Measurements from ENCODE around the gene SYT17. TPM values are rescaled to one million over a fixed set of nuclear protein-coding genes. Genes with fewer than 3 reads are reported as not detected.

SYT17 gene
- total RNA-seq, 5 donors from 2014 or later (not counting 1 experiment from before 2014, with no cell fraction given): 0.23 to 1.4 (median 0.38) TPM; not detected in 2

- Mint-ChIP-seq H3K36me3 (no peaks in the 10 kb centered on the region), H3K4me1 (no peaks in the 10 kb centered on the region), H3K27me3 (no peaks in the 10 kb centered on the region), H3K9me3 (peaks cover 0 to 4% (median 0%) of the 10 kb centered on the region in 3 donors), H3K27ac (no peak overlapping the region), H3K4me3 (no peak overlapping the region)
- no peaks in the 10 kb centered on the region for H3K9me3 ChIP-seq
- ATAC-seq (replicated peaks in 1 of 4): no peak
- ChIA-PET POLR2A (no interaction called here), CTCF (no interaction called here)
- H3K4me3 ChIP-seq (ENCODE audit: control insufficient read depth in 1 of 2, extremely low read depth in 1 of 2, low read length in 1 of 2): no peak overlapping the region
- no peaks in the 10 kb centered on the region for H3K36me3 ChIP-seq (ENCODE audit: control insufficient read depth in 2 of 2, extremely low read depth in 1 of 2, insufficient read depth in 1 of 2, low read length in 1 of 2)
- no peak for DNase-seq
- H3K27me3 ChIP-seq (replicated peaks in 1 of 2; ENCODE audit: control insufficient read depth in 2 of 2, extremely low read depth in 1 of 2, insufficient read depth in 2 of 2, low read length in 1 of 2): peaks cover 0 to 4% of the 10 kb centered on the region in 2 experiments
- H3K4me1 ChIP-seq (ENCODE audit: control insufficient read depth in 1 of 2, extremely low read depth in 1 of 2, insufficient read depth in 2 of 2, low read length in 2 of 2): no peaks in the 10 kb centered on the region
- H3K27ac ChIP-seq (ENCODE audit: low read length): no peak overlapping the region
- WGBS (ENCODE audit: insufficient coverage): 75% methylated on average over 7 of the region's 8 CpGs
Measured at GRCh38 chr16:19307587-19308241, 139.7 kb downstream of the SYT17 start.

GRCh38 chr16:19308392-19308791, 140.4 kb downstream of the SYT17 start:
- ChIA-PET POLR2A (no interaction called here), CTCF (no interaction called here)
- DNase-seq (no peak), ATAC-seq (replicated peaks in 1 of 4) (no peak)
- Histone ChIP-seq H3K9me3 (no peaks in the 10 kb centered on the region), H3K36me3 (ENCODE audit: control insufficient read depth in 2 of 2, extremely low read depth in 1 of 2, insufficient read depth in 1 of 2, low read length in 1 of 2) (no peaks in the 10 kb centered on the region), H3K27ac (ENCODE audit: low read length) (no peak overlapping the region), H3K27me3 (replicated peaks in 1 of 2; ENCODE audit: control insufficient read depth in 2 of 2, extremely low read depth in 1 of 2, insufficient read depth in 2 of 2, low read length in 1 of 2) (peaks cover 0 to 4% of the 10 kb centered on the region in 2 experiments), H3K4me1 (ENCODE audit: control insufficient read depth in 1 of 2, extremely low read depth in 1 of 2, insufficient read depth in 2 of 2, low read length in 2 of 2) (no peaks in the 10 kb centered on the region), H3K4me3 (ENCODE audit: control insufficient read depth in 1 of 2, extremely low read depth in 1 of 2, low read length in 1 of 2) (no peak overlapping the region)
- Mint-ChIP-seq H3K9me3 (peaks cover 0 to 4% (median 0%) of the 10 kb centered on the region in 3 donors), H3K4me1 (no peaks in the 10 kb centered on the region), H3K36me3 (no peaks in the 10 kb centered on the region), H3K27me3 (no peaks in the 10 kb centered on the region), H3K4me3 (no peak overlapping the region), H3K27ac (no peak overlapping the region)
- WGBS (ENCODE audit: insufficient coverage): no CpG with 5 or more reads among the region's 1 CpG

- H3K27me3 Mint-ChIP-seq: no peaks in the 10 kb centered on the region
- no peak overlapping the region for H3K27ac Mint-ChIP-seq
- Histone ChIP-seq H3K4me3 (ENCODE audit: control insufficient read depth in 1 of 2, extremely low read depth in 1 of 2, low read length in 1 of 2) (no peak overlapping the region), H3K27ac (ENCODE audit: low read length) (no peak overlapping the region), H3K36me3 (ENCODE audit: control insufficient read depth in 2 of 2, extremely low read depth in 1 of 2, insufficient read depth in 1 of 2, low read length in 1 of 2) (no peaks in the 10 kb centered on the region), H3K9me3 (no peaks in the 10 kb centered on the region), H3K27me3 (replicated peaks in 1 of 2; ENCODE audit: control insufficient read depth in 2 of 2, extremely low read depth in 1 of 2, insufficient read depth in 2 of 2, low read length in 1 of 2) (peaks cover 0 to 4% of the 10 kb centered on the region in 2 experiments), H3K4me1 (ENCODE audit: control insufficient read depth in 1 of 2, extremely low read depth in 1 of 2, insufficient read depth in 2 of 2, low read length in 2 of 2) (no peaks in the 10 kb centered on the region)
- DNase-seq: no peak
- no peak for ATAC-seq (replicated peaks in 1 of 4)
- ChIA-PET CTCF (no interaction called here), POLR2A (no interaction called here)
- H3K9me3 Mint-ChIP-seq: peaks cover 0 to 4% (median 0%) of the 10 kb centered on the region in 3 donors
- WGBS (ENCODE audit: insufficient coverage): 87% methylated on average over 4 of the region's 5 CpGs
- H3K4me3 Mint-ChIP-seq: no peak overlapping the region
- no peaks in the 10 kb centered on the region for H3K36me3 Mint-ChIP-seq
- no peaks in the 10 kb centered on the region for H3K4me1 Mint-ChIP-seq
Measured at GRCh38 chr16:19309178-19309577, 141.1 kb downstream of the SYT17 start.

- WGBS (ENCODE audit: insufficient coverage): 91% methylated on average over 2 of the region's 2 CpGs
- ATAC-seq (replicated peaks in 1 of 4): no peak
- no peak for DNase-seq
- ChIA-PET CTCF (no interaction called here), POLR2A (no interaction called here)
- no peak overlapping the region for H3K4me3 ChIP-seq (ENCODE audit: control insufficient read depth in 1 of 2, extremely low read depth in 1 of 2, low read length in 1 of 2)
- no peaks in the 10 kb centered on the region for H3K9me3 Mint-ChIP-seq
- H3K27ac ChIP-seq (ENCODE audit: low read length): no peak overlapping the region
- H3K27ac Mint-ChIP-seq: no peak overlapping the region
- H3K27me3 Mint-ChIP-seq: peaks cover 0 to 2% of the 10 kb centered on the region in 2 donors
- H3K36me3 ChIP-seq (ENCODE audit: control insufficient read depth in 2 of 2, extremely low read depth in 1 of 2, insufficient read depth in 1 of 2, low read length in 1 of 2): no peaks in the 10 kb centered on the region
- H3K9me3 ChIP-seq: no peaks in the 10 kb centered on the region
- no peaks in the 10 kb centered on the region for H3K36me3 Mint-ChIP-seq
- no peak overlapping the region for H3K4me3 Mint-ChIP-seq
- H3K4me1 Mint-ChIP-seq: no peaks in the 10 kb centered on the region
- H3K27me3 ChIP-seq (replicated peaks in 1 of 2; ENCODE audit: control insufficient read depth in 2 of 2, extremely low read depth in 1 of 2, insufficient read depth in 2 of 2, low read length in 1 of 2): no peaks in the 10 kb centered on the region
- H3K4me1 ChIP-seq (ENCODE audit: control insufficient read depth in 1 of 2, extremely low read depth in 1 of 2, insufficient read depth in 2 of 2, low read length in 2 of 2): no peaks in the 10 kb centered on the region
Measured at GRCh38 chr16:19314718-19315425, 146.8 kb downstream of the SYT17 start.

- ATAC-seq (replicated peaks in 1 of 4) (no peak), DNase-seq (no peak)
- H3K4me3 Mint-ChIP-seq: no peak overlapping the region
- peaks cover 0 to 2% of the 10 kb centered on the region in 2 donors for H3K27me3 Mint-ChIP-seq
- no peak overlapping the region for H3K27ac Mint-ChIP-seq
- ChIA-PET POLR2A (interaction anchor here in 1 of 2 donors (0.6 kb wide), 1 partner anchor 13 kb away, joined by 8 read pairs; no protein-coding TSS in a partner anchor), CTCF (no interaction called here)
- no peaks in the 10 kb centered on the region for H3K36me3 Mint-ChIP-seq
- Histone ChIP-seq H3K4me3 (ENCODE audit: control insufficient read depth in 1 of 2, extremely low read depth in 1 of 2, low read length in 1 of 2) (no peak overlapping the region), H3K9me3 (no peaks in the 10 kb centered on the region), H3K36me3 (ENCODE audit: control insufficient read depth in 2 of 2, extremely low read depth in 1 of 2, insufficient read depth in 1 of 2, low read length in 1 of 2) (no peaks in the 10 kb centered on the region), H3K4me1 (ENCODE audit: control insufficient read depth in 1 of 2, extremely low read depth in 1 of 2, insufficient read depth in 2 of 2, low read length in 2 of 2) (no peaks in the 10 kb centered on the region), H3K27ac (ENCODE audit: low read length) (no peak overlapping the region), H3K27me3 (replicated peaks in 1 of 2; ENCODE audit: control insufficient read depth in 2 of 2, extremely low read depth in 1 of 2, insufficient read depth in 2 of 2, low read length in 1 of 2) (no peaks in the 10 kb centered on the region)
- no peaks in the 10 kb centered on the region for H3K4me1 Mint-ChIP-seq
- WGBS (ENCODE audit: insufficient coverage): no CpG with 5 or more reads among the region's 5 CpGs
- no peaks in the 10 kb centered on the region for H3K9me3 Mint-ChIP-seq
Measured at GRCh38 chr16:19315889-19316433, 147.9 kb downstream of the SYT17 start.

- H3K9me3 ChIP-seq: no peaks in the 10 kb centered on the region
- WGBS (ENCODE audit: insufficient coverage): 83% methylated on average over 3 of the region's 7 CpGs
- no peak overlapping the region for H3K4me3 Mint-ChIP-seq
- POLR2A ChIA-PET: no interaction called here
- H3K27ac Mint-ChIP-seq: no peak overlapping the region
- no peaks in the 10 kb centered on the region for H3K36me3 ChIP-seq (ENCODE audit: control insufficient read depth in 2 of 2, extremely low read depth in 1 of 2, insufficient read depth in 1 of 2, low read length in 1 of 2)
- no peak overlapping the region for H3K27ac ChIP-seq (ENCODE audit: low read length)
- DNase-seq (no peak), ATAC-seq (replicated peaks in 1 of 4) (no peak)
- no peaks in the 10 kb centered on the region for H3K4me1 ChIP-seq (ENCODE audit: control insufficient read depth in 1 of 2, extremely low read depth in 1 of 2, insufficient read depth in 2 of 2, low read length in 2 of 2)
- peaks cover 0 to 2% (median 0%) of the 10 kb centered on the region in 3 donors for H3K9me3 Mint-ChIP-seq
- no peaks in the 10 kb centered on the region for H3K27me3 ChIP-seq (replicated peaks in 1 of 2; ENCODE audit: control insufficient read depth in 2 of 2, extremely low read depth in 1 of 2, insufficient read depth in 2 of 2, low read length in 1 of 2)
- H3K4me1 Mint-ChIP-seq: no peaks in the 10 kb centered on the region
- CTCF ChIA-PET: no interaction called here
- no peak overlapping the region for H3K4me3 ChIP-seq (ENCODE audit: control insufficient read depth in 1 of 2, extremely low read depth in 1 of 2, low read length in 1 of 2)
- H3K27me3 Mint-ChIP-seq: peaks cover 0 to 6% of the 10 kb centered on the region in 2 donors
- no peaks in the 10 kb centered on the region for H3K36me3 Mint-ChIP-seq
Measured at GRCh38 chr16:19316846-19317245, 148.8 kb downstream of the SYT17 start.
